SW 1271 (cell line): ENCODE data around the gene APCDD1L.
"Not testable (repeated sequence)": the region's sequence is repeated elsewhere in the genome, so short reads cannot be mapped to it uniquely, and the experiment has no call there.

Experiments
- DNase-seq, 2 experiments: peaks; one replicate each; lab custom pipeline; 2025; lab: John Stamatoyannopoulos, UW

APCDD1L gene

DNA sequence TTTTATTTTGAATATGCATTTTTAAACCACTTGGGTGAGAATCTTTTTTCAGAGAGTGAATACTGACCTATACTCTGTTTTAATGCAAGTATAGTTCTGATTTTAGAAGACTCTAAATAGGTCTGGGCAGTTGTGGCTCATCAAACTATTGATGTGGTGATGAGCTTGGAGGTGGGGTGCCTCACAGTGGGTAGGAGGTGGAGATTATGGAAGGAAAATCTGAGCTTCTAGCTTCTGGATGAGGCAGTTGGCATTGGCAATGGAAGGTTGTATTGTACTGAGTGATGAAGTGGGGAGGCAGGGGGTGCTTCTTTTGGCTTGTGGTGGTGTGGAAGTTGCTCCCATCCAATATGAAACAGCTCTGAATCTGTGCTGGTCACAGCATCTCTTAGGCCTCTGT lies 73.5 kb downstream of the APCDD1L start:
- no peak for DNase-seq

DNA sequence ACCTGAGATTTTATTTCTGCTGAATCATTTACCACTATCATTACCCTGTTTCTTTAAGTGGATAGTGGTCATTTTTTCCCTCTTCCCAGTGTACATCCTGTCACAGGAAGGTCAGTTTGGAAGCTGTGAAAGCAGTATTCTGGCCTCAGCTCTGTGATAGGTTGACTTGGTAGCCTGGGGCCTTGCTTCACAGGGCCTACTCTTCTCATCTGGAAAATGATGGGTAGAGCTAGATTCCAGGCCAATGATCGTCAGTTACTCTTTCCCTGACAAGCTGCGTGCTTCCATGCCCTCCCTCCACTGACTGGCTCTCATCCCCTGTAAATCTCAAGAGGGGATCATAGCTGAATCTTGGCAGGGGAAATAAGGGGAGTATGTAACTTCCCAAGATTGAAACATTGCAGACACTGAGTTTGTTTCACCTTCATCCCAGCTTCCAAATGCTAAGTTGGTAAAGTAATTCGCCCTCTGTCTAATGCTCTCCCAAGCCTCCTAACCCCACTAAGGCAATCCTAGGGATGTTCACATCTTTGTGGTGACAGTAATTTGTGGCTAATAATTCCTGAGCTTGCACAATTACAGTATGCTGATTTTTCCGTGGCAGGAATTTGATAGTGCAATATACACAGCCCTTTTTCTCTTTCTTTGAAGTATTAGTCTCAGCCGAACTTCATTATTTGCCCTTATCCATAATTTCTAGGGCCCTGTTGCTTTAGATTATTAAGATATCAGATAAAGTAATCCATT lies 75.0 kb downstream of the APCDD1L start:
- DNase-seq: peak in 1 of 2 experiments; percentile 34

DNA sequence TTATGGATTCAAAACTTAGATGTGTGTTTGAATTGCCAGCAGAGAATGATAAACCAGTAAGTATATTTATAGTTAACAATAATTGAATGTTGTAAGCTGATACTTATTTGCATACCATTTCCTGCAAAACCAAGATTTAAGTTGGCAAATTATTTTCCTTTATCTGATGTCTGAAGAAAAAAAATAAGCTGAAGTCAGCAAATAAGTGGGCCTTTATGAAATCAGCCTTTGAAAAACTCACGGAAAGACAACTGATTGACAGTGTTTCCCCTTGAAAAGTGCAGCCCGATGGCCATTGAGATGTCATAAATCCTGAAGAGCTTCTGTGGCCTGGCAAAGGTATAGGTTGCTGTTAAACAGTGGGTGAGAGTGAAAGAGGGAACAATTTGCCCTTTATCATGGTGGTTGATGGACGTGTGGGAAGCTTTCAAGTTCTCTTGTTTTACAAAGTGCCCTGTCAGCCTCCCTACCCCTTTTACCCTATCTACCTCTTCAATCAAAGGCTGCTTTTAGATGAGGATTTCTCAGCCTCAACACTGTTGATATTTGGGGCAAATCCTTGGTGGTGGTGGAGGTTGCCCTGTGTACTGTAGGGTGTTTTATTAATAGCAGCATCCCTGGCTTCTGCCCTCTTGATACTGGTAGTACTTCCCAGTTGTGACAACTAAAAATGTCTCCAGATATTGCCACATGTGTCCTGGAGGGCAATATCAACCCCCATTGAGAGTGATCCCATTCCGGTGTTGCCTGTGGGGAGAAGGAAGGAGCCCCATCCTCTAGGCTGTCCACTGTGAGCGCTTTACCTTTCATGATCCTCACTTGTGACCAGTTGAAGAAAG lies 76.0 kb downstream of the APCDD1L start:
- DNase-seq: no peak

DNA sequence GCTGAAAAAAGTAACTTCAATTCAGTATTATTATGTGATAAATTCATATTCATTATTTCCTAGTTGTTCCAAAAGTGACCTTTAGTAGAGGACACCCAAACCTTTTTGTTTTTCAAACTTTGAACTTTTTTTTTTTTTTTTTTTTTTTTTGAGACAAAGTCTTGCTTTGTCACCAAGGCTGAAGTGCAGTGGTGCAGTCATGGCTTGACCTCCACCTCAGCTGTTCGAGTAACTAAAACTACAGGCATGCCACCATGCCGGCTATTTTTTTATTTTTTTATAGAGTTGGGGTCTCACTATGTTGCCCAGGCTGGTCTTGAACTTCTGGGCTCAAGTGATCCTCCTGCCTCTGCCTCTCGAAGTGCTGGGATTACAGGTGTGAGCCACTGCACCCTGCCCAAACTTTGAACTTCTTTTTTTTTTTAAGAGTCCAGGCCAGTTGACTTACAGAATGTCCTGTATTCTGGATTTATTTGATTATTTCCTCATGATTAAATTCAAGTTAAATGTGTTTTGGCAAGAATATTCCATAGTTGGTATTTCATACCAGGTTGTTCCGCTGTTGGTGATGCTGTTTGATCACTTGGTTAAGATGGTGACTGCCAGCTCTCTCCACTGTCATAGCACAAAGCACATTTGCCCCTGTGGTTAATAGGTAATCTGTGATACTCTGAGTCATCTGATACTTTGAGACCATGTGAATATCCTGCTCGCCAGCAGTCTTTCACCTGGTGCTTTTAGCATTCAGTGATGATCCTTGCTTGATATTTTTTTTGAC lies 78.1 kb downstream of the APCDD1L start:
- no peak for DNase-seq

- DNase-seq: no peak
Observed at GRCh38 chr20:58435237-58435636, 80.0 kb downstream of the APCDD1L start.

DNA sequence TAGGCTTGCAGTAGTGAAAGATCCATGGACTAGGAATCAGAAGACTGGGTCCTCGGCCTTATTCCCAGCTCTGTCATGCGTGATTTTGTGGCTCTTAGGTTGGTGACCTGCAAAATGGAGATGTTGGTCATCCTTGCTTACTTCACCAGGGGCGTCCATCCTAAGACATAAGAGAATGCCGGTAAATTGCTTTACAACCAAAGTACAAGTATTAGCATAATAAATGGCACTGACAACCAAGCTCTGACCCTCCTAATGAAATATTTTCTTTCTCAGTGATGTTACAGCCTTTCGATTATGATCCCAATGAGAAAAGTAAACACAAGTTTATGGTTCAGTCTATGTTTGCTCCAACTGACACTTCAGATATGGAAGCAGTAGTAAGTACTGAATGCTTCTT lies 80.9 kb downstream of the APCDD1L start:
- DNase-seq: no peak

- peak in 1 of 2 experiments; percentile 25 for DNase-seq
Observed at GRCh38 chr20:58433759-58434158, 81.4 kb downstream of the APCDD1L start.

- DNase-seq: no peak
Observed at GRCh38 chr20:58433029-58433647, 82.1 kb downstream of the APCDD1L start.

- DNase-seq: no peak
Observed at GRCh38 chr20:58432186-58432954, 82.8 kb downstream of the APCDD1L start.

DNA sequence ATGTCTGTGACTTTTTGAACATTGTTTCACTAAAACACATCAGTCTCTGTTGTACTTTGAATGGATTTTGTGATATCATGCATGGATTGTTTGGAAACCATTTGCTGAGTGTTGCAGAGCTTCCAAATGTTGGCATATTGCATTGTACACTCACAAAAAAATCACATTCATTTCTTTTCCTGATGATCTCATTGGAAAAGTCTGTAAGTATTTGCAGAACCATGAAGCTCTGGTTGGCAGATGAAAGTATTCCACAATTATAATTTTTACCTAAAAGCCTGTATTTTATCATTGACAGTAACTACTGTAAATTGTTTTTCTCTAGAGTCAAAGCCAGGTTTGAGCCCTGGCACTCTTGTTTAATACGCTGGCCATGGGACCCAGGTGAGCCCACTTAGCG lies 84.1 kb downstream of the APCDD1L start:
- DNase-seq: no peak

- DNase-seq: no peak
Observed at GRCh38 chr20:58429303-58429702, 85.9 kb downstream of the APCDD1L start.

DNA sequence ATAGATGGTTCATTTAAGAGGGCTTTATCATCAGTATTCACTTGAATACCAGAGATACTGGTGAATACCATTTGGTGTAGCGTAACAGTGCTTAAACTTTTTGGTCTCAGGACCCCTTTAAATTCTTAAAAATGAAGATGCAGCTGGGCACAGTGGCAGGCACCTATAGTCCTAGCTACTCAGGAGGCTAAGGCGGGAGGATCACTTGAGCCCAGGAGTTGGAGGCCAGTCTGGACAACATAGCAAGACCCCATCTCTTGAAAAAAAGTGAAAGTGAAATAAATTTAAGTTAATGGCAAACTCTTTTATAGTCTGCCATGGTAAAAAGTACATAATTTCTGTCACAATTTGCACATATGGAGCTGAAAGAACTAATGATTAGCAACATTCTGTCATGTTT lies 86.8 kb downstream of the APCDD1L start:
- no peak for DNase-seq

GRCh38 chr20:58427571-58427970 lies 87.6 kb downstream of the APCDD1L start:
- DNase-seq: not testable (repeated sequence)

- no peak for DNase-seq
Observed at GRCh38 chr20:58424218-58424969, 90.8 kb downstream of the APCDD1L start.

DNA sequence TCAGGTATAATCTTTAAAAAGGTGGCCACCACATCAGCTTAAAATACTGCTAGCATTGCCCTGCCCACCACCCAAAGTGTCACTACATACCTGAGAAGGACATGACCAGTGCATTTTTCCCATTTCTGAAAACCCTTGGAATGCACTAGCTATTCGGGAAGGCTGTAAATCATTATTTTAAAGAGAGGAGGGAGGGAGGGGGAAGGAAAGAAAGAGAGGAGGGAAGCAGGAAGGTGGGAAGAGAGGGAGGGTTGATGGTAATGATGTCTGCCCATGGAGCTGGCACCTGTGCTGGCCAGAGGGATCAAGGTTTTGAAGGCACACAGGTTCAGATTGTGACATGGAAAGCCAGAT lies 93.7 kb downstream of the APCDD1L start:
- DNase-seq: no peak

- peak in 1 of 2 experiments; percentile 53 for DNase-seq
Observed at GRCh38 chr20:58420798-58421496, 94.3 kb downstream of the APCDD1L start.

- no peak for DNase-seq
Observed at GRCh38 chr20:58418949-58419748, 96.0 kb downstream of the APCDD1L start.

DNA sequence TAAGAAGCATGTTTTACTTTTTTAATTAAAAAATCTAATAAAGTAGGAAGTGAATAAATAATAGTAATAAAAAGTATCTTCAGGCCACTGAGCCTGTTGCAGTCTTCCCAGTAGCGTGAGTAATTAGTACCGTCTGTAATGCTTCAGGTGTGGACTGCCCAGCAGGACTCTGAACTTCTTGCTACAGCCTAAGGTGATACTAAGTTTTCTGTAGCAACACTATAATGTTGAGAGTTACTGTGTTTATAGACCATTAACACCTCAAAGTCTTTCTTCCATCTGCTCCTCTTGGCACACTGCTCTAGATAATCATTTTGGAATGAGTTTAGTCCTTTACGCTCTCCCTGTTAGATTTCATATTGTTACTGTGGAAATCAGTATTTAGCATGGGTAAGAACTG lies 97.8 kb downstream of the APCDD1L start:
- no peak for DNase-seq

DNA sequence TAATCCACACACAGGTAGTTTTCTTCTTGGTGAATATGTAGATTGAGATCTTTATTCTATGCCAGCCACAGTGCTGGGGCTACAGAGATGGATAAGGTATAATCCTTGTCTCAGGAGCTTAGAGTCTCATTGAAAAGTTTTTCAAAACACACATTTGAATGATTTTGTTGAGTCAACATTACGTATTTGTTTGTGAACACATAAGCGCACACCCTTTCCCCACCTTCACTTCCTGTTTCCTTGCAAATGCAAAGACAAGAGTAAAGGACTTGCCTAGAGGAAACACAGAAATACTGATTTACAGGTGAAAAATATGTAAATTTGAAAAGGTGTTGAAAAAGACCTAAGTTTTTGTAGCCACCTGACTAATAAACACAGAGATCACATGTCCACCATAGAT lies 98.4 kb downstream of the APCDD1L start:
- no peak for DNase-seq
